ENCODE data around the gene ACOX2.

- TF ChIP-seq CTCF (IDR thresholded peaks at IDR 0.05) (no peak), POLR2AphosphoS5 (IDR thresholded peaks at IDR 0.05; ENCODE audit: low read depth, low read length) (no peak), SIN3A (IDR thresholded peaks at IDR 0.05; ENCODE audit: borderline replicate concordance, insufficient read depth, low read depth, low read length) (no peak), REST (IDR thresholded peaks at IDR 0.05; ENCODE audit: insufficient read depth in 1 of 2, low read depth in 2 of 2, low read length in 1 of 2) (peak; percentile 42 to 46; a peak in 1 of 4 replicates)
Observed at GRCh38 chr3:58521917-58522631, 14.9 kb downstream of the ACOX2 start.
